HG02642 (cell line): ENCODE data around the gene WDR33.
"Not testable (repeated sequence)": the region's sequence is repeated elsewhere in the genome, so short reads cannot be mapped to it uniquely, and the experiment has no call there.

Experiments used
- ATAC-seq: cut with Tn5 transposase; IDR thresholded peaks from one replicate; pipeline ENCODE4 v1.9.1; 2021; ENCODE audit warnings: mild to moderate bottlenecking; ENCODE audit not compliant: unreplicated experiment, poor library complexity

The WDR33 gene

DNA sequence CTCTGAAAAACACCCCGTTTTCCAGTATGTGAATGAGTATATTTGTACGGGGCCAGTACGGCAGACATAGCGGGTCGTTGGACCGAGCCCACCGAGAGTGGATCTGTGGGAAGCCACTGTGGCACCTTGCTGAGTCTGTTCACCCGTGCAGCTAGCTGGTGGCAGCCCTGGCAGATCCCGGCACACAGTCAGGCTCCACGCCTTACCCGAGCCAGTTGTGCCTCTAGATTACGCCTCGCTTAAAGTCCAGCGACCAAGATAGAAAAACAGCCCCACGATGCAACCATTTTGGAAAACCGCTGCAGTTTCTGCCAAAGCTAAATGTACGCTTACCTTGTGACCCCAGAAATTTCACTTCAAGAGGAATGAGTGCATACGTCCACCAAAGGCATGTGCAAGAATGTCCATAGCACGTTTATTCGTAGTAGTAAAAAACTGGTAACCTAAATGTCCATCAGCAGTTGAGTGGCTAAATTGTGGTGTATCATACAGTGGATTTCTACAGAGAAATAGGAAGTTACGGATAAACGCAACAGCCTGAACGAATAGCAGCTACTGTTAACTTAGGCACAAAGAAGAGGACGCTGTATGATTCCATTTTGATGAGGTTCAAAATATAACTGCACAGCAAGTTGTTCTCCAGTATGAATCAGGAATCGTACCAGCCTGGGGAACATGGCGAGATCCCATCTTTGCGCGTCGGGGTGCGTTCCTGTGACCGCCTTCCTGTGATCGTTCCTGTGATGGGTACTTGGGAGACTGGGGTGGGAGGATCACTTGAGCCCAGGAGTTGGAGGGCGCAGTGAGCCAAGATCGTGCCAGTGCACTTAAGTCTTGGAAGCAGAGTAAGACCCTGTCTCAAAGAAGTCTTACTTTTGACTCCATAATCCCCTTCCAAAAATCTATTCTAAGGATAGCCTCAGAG lies 688 bp upstream of the WDR33 start:
- no peak for ATAC-seq

DNA sequence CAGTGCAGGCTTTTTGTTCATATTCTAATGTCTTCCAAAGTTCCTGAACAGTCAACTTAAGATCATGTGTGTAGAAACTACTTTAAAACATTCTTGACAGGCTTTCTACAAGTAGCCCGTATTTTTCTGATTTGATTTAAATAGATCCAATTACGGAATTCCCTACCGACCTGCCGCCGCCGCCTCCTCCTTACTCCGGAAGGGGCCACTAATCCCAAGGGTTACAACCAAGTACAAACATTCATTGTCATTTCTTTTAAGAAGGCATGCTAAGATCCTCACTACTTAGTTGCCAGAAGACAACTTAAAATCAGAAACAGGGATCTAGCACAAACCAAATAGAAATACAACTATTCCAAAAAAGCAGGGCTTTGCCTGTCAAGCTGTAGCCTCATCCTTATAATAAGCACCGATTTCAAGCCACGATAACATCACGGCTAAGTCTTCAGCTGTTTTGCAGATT lies 784 bp downstream of the WDR33 start:
- no peak for ATAC-seq

DNA sequence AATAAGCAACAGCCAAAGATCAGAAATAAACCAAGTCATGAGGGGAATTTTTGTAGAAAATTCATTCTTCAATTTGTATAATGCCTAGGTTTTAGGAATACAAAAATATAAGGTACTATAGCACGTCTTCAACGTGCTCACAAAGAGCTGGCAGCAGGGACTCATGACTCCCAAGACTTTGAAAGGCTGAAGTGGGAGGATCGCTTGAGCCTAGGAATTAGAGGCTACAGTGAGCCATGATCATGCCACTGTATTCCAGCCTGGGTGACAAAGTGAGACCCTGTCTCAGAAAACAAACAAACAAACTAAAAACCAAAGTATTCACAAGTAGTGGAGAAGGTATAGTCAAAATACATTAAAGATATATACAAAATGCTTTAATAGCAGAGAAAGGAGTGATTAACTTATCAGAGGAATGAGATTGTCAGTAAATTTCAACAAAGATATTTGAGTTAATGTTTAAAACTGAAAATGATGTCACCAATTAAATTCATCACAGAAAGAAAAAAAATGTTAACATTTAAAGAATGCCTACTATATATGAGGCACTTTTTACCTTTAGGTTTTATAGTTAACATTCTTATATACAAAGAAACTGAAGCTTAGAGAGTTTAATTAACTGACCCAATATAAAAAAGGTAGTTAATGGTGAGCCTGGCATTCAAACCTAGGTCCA lies 3.2 kb downstream of the WDR33 start:
- no peak for ATAC-seq

DNA sequence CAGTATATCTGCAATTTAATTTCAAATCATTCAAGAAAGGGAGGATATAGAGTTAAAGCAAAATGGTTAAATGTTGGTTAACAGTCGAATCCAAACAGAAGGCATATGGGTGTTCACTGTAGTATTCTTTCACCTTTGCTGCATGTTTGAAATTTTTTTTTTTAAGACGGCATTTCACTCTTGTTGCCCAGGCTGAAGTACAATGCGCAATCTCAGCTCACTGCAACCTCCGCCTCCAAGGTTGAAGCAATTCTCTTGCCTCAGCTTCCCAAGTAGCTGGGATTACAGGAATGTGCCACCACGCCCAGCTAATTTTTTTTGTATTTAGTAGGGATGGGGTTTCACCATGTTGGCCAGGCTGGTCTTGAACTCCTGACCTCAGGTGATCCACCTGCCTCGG lies 4.1 kb downstream of the WDR33 start:
- not testable (repeated sequence) for ATAC-seq

DNA sequence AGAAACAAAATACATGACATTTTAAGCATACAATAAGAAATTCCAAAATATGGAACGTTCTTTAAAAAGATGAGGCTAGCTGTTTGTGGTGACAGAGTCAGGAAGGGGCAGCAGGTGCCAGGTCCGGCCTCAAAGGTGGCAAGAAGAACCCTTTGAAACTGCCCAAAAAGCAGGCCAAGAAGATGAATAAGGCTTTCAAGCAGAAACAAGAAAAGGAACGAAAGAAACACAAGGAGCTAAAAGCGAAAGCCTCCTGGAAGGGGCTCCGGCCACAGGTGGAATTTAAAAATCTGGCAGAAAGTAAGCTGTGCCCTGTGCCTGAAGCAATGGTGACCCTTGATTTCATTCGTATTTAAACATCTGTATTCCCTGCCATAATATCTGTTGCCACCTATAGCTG lies 5.5 kb downstream of the WDR33 start:
- no peak for ATAC-seq

DNA sequence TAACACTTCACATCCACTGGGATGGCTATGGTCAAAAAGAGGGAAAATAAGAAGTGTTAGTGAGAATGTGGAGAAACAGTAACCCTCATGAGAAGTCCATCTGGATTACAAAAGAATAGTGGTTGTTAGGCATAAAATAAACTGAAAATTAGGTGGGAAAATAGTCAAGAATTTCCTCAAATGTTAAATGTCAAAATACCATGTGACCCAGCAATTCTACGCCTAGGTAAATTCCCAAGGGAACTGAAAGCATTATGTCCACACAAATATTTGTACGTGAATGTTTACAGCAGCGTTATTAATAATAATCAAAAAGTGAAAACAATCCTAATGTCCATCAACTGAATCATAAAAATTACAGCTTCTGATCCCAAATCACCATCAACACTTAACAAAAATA lies 11.0 kb downstream of the WDR33 start:
- no peak for ATAC-seq

DNA sequence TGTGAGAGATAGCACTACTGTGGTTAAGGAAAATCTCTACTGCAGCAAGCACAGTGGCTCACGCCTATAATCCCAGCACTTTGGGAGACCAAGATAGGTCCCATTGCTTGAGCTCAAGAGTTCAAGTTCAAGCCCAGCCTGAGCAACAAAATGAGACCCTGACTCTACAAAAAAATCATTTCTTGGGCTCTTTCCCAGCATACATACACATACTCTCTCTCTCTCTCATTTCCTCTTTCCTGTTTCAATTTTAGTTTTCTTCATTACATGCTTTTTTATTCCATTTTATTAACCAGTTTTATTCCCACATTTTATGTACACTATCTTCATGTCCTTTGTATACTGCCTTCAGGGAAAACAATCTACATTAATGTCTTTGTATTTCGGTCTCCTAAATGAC lies 14.6 kb downstream of the WDR33 start:
- ATAC-seq = no peak

DNA sequence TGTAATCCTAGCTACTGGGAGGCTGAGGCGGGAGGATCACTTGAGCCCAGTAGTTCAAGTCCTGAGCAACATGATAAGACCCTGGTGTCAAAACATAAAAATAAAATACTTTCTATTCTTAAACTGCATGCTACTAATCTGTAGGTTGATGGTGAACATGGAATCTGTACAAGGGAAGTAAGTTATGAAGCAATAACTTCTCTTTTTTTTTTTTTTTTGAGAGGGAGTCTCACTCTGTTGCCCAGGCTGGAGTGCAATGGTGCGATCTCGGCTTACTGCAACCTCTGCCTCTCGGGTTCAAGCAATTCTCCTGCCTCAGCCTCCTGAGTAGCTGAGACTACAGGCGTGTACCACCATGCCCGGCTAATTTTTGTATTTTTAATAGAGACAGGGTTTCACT lies 16.1 kb downstream of the WDR33 start:
- ATAC-seq = not testable (repeated sequence)

DNA sequence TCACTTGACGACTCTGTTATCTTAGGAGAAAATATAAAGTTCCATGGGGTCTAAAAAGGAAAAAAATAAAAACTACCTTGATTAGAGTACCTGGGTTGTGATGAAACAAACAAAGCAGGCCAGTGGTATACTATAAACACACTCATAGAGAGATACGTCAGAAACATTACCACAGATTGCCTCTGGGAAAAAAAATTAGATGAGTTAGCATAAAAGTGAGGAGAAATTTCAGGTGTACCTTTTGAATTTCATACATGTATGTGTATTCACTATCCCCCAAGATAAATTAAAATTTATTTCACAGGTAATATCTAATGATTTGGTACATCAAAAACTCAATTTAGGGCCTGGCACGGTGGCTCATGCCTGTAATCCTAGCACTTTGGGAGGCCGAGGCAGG lies 18.2 kb downstream of the WDR33 start:
- no peak for ATAC-seq

DNA sequence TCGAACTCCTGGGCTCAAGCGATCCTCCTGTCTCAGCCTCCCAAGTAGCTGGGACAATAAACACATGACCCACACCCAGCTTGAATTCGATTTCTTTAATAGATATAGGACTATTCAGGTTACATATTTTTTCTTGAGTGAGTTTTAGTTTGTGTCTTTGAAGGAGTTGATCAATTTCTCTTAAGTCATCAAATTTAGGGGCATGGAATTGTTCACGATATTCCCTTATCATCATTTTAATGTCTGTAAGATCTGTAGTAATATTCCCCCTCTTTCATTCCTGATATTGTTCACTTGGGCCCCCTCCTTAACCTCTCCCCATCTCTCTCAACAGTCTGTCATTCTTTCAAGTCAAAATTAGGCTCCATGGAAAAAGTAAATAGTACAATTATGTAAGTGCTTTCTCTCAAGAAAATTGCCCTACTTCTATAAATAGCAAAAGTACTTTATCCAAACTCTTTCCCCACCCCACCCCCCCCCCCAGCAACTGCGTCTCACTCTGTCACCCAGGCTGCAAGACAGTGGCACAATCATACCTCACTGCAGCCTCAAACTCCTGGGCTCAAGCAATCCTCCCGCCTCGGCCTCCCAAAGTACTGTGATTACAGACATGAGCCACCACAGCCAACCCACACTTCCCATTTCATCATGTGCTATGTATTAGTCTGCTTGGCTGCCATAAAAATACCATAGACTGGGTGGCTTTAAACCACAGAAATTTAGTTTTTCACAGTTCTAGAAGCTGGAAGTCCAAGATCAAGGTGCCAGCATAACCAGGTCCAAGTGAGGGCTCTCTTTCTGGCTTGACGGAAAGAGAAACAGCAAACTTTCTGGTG lies 20.1 kb downstream of the WDR33 start:
- no peak for ATAC-seq

DNA sequence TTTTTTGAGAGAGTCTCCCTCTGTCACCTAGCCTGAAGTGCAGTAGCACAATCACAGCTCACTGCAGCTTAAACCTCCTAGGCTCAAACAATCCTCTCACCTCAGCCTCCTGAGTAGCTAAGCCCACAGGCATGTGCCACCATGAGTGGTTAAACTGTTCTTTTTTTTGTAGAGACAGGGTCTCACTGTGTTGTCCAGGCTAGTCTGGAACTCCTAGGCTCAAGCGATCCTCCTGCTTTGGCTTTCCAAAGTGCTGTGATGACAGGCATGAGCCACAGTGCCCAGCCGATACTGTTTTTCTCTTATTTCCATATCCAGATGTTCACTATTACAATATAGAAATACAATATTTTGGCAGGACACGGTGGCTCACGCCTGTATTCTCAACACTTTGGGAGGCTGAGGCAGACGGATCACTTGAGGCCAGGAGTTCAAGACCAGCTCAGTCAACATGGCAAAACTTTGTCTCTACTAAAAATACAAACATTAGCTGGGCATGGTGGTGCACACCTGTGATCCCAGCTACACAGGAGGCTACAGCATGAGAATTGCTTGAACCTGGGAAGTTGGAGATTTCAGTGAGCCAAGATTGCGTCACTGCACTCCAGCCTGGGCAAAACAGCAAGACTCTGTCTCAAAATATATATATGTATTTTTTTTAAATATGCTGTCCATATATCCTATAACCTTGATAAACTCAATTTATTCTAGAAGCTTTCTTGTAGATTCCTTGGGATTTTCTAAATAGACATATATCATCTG lies 24.7 kb downstream of the WDR33 start:
- no peak for ATAC-seq

DNA sequence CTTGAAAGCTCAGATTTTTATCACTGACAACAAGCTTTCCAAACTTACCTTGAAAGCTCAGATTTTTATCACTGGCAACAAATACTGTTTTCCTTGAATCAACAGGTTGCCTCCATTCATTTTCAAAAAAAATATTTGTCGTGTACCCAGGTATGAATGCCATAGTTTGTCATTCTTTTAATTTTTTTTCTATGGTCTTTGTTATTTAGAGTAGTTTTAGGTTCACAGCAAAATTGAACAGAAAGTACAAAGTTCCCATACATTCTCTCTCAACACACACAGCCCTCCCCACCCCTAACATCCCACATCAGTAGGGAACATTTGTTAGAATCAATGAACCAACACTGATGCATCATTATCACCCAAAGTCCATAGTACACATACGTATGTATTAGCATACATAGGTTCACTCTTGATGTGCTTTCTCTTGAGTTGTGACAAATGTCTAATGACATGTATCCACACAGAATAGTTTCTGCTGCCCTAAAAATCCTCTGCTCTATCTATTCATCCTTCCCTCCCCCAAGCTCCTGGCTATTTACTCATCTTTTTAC lies 25.9 kb downstream of the WDR33 start:
- ATAC-seq = no peak

DNA sequence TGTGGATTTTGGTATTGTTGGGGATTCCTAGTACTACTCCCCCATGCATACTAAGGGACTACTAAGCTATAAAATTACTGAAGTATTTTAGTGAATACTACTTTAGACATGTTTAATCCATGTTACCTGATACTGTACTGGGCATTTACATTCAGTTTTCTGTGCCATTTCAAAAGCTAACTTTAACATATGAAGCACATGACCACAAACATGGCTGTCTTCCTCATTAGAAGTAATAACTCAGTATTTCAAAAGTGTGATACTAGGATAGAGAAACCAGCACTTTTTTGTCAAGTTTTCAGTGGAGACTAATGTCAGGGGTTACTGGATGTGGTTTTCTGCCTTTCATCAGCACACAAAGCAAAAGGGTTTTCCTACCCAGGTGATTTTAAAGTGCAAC lies 27.9 kb downstream of the WDR33 start:
- no peak for ATAC-seq

DNA sequence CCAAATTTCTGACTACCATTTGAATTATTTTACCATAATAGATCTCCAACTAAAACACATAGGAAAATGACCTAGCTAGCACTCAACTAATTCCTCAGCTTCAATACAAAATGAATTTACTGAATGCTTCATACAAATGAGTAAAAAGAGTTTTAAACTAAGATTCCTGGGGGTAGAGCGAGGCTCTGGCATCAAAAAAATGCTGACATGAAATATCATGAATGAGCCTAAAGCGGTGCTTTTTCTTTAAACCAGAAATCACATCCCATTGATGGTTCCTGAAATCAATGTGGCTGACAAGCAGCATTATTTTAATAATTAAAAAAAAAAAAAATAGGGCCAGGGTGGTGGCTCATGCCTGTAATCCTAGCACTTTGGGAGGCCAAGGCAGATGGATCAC lies 32.1 kb downstream of the WDR33 start:
- ATAC-seq = no peak

DNA sequence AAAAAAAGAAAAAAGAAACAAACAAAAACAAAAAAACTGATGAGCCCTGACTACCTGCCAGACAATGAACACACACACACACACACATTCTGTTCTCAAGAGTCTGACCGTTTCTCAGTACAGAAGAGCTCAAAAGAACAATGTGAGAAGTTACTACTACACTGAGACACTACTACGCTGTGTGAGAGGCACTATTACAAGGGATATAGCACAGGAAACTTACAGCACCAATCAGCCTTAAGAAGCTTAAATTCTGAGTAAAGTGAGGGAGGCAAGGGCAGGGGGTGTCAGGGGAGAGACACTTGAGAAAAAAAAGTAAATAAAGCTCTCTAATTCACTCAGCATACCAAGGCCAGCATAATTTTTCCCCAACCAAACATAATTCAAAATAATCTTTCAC lies 32.5 kb downstream of the WDR33 start:
- ATAC-seq = no peak

DNA sequence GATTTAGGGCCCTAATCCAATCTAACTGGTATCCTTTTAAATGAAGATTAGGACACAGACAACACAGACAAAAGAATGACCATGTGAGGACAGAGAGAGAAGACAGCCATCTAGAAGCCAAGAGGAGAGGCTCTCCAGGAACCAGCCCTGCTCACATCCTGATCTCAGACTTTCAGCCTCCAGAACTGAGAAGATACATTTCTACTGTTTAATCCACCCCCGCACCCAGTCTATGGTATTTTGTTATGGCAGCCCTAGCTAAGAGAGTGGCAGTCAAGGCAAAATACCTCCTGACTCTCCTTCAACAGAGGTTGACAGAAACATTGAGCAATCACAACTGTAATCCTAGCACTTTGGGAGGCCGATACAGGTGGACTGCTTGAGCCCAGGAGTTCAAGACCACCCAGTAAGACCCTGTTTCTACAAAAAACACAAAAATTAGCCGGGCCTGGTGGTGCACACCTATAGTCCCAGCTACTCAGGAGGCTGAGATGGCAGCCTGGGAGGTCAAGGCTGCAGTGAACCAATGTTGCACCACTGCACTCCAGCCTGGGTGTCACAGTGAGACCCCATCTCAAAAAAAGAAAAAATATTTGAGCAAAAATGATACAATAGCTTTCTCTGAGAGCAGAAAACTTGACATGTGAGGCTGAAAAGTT lies 34.7 kb downstream of the WDR33 start:
- ATAC-seq = no peak

DNA sequence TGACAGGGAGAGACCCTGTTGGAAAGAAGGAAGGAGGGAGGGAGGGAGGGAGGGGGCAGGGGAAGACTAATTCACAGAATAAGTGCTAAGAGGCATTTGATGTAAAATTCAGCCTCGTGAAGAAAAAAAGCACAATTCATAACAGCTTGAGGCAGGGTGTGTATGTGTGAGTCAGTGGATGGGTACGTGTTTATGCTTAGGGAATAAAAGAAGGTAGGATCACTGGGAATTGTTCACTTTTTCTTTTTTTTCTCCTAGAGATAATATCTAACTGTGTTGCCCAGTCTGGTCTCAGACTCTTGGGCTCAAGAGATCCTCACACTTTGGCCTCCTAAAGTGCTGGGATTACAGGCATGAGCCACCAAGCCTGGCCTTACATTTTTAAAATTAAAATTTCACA lies 39.2 kb downstream of the WDR33 start:
- no peak for ATAC-seq

DNA sequence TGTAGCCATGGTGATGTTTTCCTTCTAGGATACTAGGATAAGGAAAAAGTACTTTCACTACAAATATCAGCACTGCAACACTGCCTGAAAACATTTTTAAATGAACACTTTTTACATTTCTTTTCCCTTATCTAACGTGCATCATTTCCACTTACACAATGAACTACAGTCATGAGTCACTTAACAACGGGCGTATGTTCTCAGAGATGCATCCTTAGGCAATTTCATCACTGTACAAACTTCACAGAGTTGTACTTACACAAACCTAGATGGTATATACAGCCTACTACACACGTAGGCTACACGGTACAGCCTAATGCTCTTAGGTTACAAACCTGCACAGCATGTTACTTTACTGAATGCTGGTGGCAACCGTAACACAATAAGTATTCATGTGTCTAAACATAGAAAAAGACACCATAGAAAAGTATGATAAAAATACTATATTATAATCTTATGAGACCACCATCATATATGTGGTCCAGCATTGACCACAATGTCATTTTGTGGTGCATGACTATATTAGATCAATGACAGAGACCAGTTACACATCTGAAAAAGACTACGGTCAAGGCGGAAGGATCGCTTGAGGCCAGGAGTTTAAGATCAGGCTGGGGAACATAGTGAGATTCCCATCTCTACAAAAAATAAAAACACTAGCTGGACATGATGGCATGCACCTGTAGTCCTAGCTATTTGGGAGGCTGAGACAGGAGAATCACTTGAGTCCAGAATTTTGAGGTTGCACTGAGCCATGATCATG lies 39.8 kb downstream of the WDR33 start:
- ATAC-seq = no peak

DNA sequence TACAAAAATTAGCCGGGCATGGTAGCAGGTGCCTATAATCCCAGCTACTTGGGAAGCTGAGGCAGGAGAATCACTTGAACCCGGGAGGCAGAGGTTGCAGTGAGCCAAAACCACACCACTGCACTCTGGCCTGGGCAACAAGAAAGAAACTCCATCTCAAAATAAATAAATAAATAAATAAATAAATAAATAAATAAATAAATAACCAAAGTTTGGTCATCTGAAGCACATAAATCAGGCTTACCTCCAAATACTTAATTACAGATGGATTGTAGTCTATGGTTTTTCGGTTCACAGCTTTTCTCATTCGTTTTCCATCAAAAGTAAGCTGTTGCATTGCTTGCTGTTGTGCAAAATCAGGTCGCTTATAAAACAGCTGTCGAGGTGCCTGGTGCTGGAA lies 40.4 kb downstream of the WDR33 start:
- not testable (repeated sequence) for ATAC-seq
